ENCODE measurements around the gene TBL3. TPM values are rescaled to one million over a fixed set of nuclear protein-coding genes. Genes with fewer than 3 reads are reported as not detected.

TBL3 gene
- total and polyA plus RNA-seq, 3 donors from 2014 or later: 77.1 to 109 (median 83.4) TPM

GRCh38 chr16:2015117-2015946 is 43.5 kb downstream of the TBL3 start:
- no peak for TF ChIP-seq CTCF (IDR thresholded peaks at IDR 0.05)
- no peak for TF ChIP-seq POLR2A (IDR thresholded peaks at IDR 0.05)
- no peak overlapping the region for H3K4me3 ChIP-seq
- H3K4me1 ChIP-seq: peaks cover 6% of the 10 kb centered on the region
- H3K27ac ChIP-seq: no peak overlapping the region
- no peaks in the 10 kb centered on the region for H3K36me3 ChIP-seq (ENCODE audit: low read depth, missing control alignments)
- no peaks in the 10 kb centered on the region for H3K9me3 ChIP-seq
- no peak for DNase-seq
- no peaks in the 10 kb centered on the region for H3K27me3 ChIP-seq
- WGBS, 2 donors: 93% methylated on average over 20 to 24 of the region's 24 CpGs
- intact Hi-C loops (cut with DNase I; ENCODE audit: low total_unique reads): no loop called here

- 84 to 87% methylated on average over 7 of the region's 7 CpGs for WGBS, 2 donors
- Histone ChIP-seq H3K4me1 (peaks cover 6% of the 10 kb centered on the region), H3K4me3 (no peak overlapping the region), H3K9me3 (no peaks in the 10 kb centered on the region), H3K27ac (no peak overlapping the region), H3K27me3 (no peaks in the 10 kb centered on the region), H3K36me3 (ENCODE audit: low read depth, missing control alignments) (no peaks in the 10 kb centered on the region)
- TF ChIP-seq POLR2A (IDR thresholded peaks at IDR 0.05) (no peak), CTCF (IDR thresholded peaks at IDR 0.05) (no peak)
- DNase-seq: no peak
- intact Hi-C loops (cut with DNase I; ENCODE audit: low total_unique reads): no loop called here
These were observed 44.0 kb downstream of the TBL3 start for GRCh38 chr16:2015947-2016208.

GRCh38 chr16:2016407-2016922 is 44.6 kb downstream of the TBL3 start:
- intact Hi-C loops (cut with DNase I; ENCODE audit: low total_unique reads): no loop called here
- H3K27ac ChIP-seq: no peak overlapping the region
- H3K27me3 ChIP-seq: no peaks in the 10 kb centered on the region
- TF ChIP-seq POLR2A (IDR thresholded peaks at IDR 0.05) (no peak), CTCF (IDR thresholded peaks at IDR 0.05) (peak in 1 of 3 experiments; percentile 15)
- DNase-seq: no peak
- 47 to 56% methylated on average over 7 to 13 of the region's 13 CpGs for WGBS, 2 donors
- no peaks in the 10 kb centered on the region for H3K9me3 ChIP-seq
- no peak overlapping the region for H3K4me3 ChIP-seq
- peaks cover 6% of the 10 kb centered on the region for H3K4me1 ChIP-seq
- no peaks in the 10 kb centered on the region for H3K36me3 ChIP-seq (ENCODE audit: low read depth, missing control alignments)

GRCh38 chr16:2019518-2019920 is 47.7 kb downstream of the TBL3 start, which contains the start of gene NPW:
Gene NPW, plus strand, starts transcription at chr16:2019785.
- no peaks in the 10 kb centered on the region for H3K9me3 ChIP-seq
- H3K27ac ChIP-seq: no peak within 1 kb of the TSS
- peak within 1 kb of the TSS in 1 of 2 donors; percentile 34 for H3K4me3 ChIP-seq
- TF ChIP-seq CTCF (IDR thresholded peaks at IDR 0.05) (no peak), POLR2A (IDR thresholded peaks at IDR 0.05) (no peak)
- H3K36me3 ChIP-seq (ENCODE audit: low read depth, missing control alignments): no peaks in the 10 kb centered on the region
- intact Hi-C loops (cut with DNase I; ENCODE audit: low total_unique reads): no loop called here
- WGBS, 2 donors: 3 to 5% methylated on average over 20 to 22 of the region's 33 CpGs
- peaks cover 21% of the 10 kb centered on the region for H3K4me1 ChIP-seq
- no peaks in the 10 kb centered on the region for H3K27me3 ChIP-seq
- no peak for DNase-seq
